ENCODE data around the gene ALCAM. TPM values are rescaled to one million over a fixed set of nuclear protein-coding genes. Genes with fewer than 3 reads are reported as not detected.
"Not testable (repeated sequence)": the region's sequence is repeated elsewhere in the genome, so short reads cannot be mapped to it uniquely, and the experiment has no call there.

Gene ALCAM
- total RNA-seq, 4 donors from 2014 or later: 16.8 to 62.0 (median 27.5) TPM

DNA sequence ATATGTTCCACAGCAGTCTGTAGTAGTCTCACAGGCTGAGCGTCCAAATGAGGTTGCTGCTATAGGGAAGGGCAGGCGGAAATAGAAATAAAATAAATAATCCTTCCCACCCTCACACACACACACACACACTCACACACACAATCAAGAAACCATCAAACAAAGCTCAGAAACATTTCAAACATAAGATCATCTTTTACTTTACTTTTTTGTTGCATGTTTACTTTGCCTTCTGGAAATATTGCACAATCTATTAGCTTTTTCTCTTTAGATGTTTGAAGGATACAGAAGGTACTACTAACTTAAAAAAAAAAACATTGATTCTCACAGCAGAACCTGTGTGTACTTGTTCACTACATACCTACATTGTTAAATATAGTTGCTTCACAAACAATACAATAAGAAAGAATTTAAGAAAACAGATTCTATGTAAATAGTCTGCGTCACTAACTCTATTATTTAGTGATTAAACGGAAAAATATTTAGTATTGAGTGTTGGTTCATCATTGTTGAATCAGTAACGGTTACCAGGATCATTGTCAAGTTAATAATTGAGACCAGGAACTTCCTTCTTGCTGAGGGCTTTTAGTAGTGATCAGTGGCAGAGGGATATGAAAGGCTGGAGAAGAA is 20.5 kb downstream of the ALCAM start:
- 65 to 75% methylated on average over 5 of the region's 5 CpGs for WGBS, 2 donors (ENCODE audit: low coverage in 1 of 2)
- Histone ChIP-seq H3K36me3 (no peaks in the 10 kb centered on the region), H3K27ac (no peak overlapping the region), H3K4me3 (no peak overlapping the region), H3K9me3 (peaks cover 0 to 19% (median 0%) of the 10 kb centered on the region in 3 donors), H3K27me3 (no peaks in the 10 kb centered on the region), H3K4me1 (peaks cover 0 to 5% (median 0%) of the 10 kb centered on the region in 3 donors)
- ATAC-seq: no peak
- no peak for TF ChIP-seq CTCF (IDR thresholded peaks at IDR 0.05)
- TF ChIP-seq EP300 (IDR thresholded peaks at IDR 0.05): no peak
- TF ChIP-seq POLR2A (IDR thresholded peaks at IDR 0.05): no peak
- no peak for TF ChIP-seq POLR2AphosphoS5 (IDR thresholded peaks at IDR 0.05)

DNA sequence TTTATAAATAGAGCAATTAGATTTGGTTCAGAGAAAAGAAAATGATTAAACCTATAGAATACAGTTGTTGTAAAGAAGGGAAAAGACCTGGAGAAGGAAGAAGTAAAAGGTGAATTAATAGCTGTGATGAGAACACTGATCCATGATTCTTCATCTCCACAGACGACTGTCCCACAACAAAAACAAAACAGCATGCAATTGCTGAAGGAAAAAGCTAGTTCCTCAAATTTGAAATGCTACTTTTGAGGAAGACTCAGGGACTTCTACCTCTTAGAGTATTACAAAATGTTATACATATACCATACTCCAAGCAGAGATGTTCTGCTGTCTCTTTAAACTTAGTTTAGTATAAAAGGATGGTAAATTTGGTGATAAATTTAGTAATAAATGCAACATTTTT is 21.5 kb downstream of the ALCAM start:
- no peak for ATAC-seq
- WGBS, 2 donors (ENCODE audit: low coverage in 1 of 2): 44% methylated on average over 1 of the region's 1 CpG
- TF ChIP-seq POLR2A (IDR thresholded peaks at IDR 0.05) (no peak), EP300 (IDR thresholded peaks at IDR 0.05) (no peak), POLR2AphosphoS5 (IDR thresholded peaks at IDR 0.05) (no peak)

DNA sequence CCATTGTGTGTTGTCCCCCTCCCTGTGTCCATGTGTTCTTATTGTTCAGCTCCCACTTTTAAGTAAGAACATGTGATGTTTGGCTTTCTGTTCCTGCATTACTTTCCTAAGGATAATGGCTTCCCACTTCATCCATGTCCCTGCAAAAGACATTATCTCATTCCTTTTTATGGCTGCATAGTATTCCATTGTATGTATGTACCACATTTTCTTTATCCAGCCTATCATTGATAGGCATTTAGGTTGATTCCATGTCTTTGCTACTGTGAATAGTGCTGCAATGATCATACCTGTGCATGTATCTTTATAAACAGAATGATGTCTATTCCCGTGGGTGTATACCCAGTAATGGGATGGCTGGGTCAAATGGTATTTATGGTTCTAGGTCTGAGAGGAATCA is 23.1 kb downstream of the ALCAM start:
- H3K4me1 ChIP-seq, H3K27ac ChIP-seq, H3K36me3 ChIP-seq, H3K27me3 ChIP-seq, H3K4me3 ChIP-seq, ATAC-seq: not testable (repeated sequence)
- H3K9me3 ChIP-seq: peaks cover 0 to 27% (median 0%) of the 10 kb centered on the region in 3 donors
- WGBS, 2 donors (ENCODE audit: low coverage in 1 of 2): 93 to 100% methylated on average over 1 of the region's 1 CpG

More for the DNA sequence above, 21.5 kb downstream of the ALCAM start:
- H3K27me3 ChIP-seq: no peaks in the 10 kb centered on the region
- no peak overlapping the region for H3K27ac ChIP-seq
- H3K4me3 ChIP-seq: no peak overlapping the region
- no peaks in the 10 kb centered on the region for H3K36me3 ChIP-seq
- H3K9me3 ChIP-seq: peaks cover 0 to 27% (median 0%) of the 10 kb centered on the region in 3 donors
- H3K4me1 ChIP-seq: peaks cover 0 to 5% (median 0%) of the 10 kb centered on the region in 3 donors

- ATAC-seq, H3K36me3 ChIP-seq, H3K4me1 ChIP-seq, H3K4me3 ChIP-seq, H3K27me3 ChIP-seq, H3K27ac ChIP-seq: not testable (repeated sequence)
- H3K9me3 ChIP-seq: peaks cover 0 to 27% (median 0%) of the 10 kb centered on the region in 3 donors
These were observed 25.9 kb downstream of the ALCAM start for GRCh38 chr3:105392598-105392997.

GRCh38 chr3:105394177-105394576 is 27.5 kb downstream of the ALCAM start:
- 92 to 94% methylated on average over 7 of the region's 7 CpGs for WGBS, 2 donors (ENCODE audit: low coverage in 1 of 2)
- no peaks in the 10 kb centered on the region for H3K36me3 ChIP-seq
- peaks cover 0 to 27% (median 0%) of the 10 kb centered on the region in 3 donors for H3K9me3 ChIP-seq
- TF ChIP-seq EP300 (IDR thresholded peaks at IDR 0.05) (no peak), POLR2A (IDR thresholded peaks at IDR 0.05) (no peak), CTCF (IDR thresholded peaks at IDR 0.05) (no peak), POLR2AphosphoS5 (IDR thresholded peaks at IDR 0.05) (no peak)
- no peaks in the 10 kb centered on the region for H3K27me3 ChIP-seq
- no peak overlapping the region for H3K27ac ChIP-seq
- no peak for ATAC-seq
- H3K4me3 ChIP-seq: no peak overlapping the region
- no peaks in the 10 kb centered on the region for H3K4me1 ChIP-seq

DNA sequence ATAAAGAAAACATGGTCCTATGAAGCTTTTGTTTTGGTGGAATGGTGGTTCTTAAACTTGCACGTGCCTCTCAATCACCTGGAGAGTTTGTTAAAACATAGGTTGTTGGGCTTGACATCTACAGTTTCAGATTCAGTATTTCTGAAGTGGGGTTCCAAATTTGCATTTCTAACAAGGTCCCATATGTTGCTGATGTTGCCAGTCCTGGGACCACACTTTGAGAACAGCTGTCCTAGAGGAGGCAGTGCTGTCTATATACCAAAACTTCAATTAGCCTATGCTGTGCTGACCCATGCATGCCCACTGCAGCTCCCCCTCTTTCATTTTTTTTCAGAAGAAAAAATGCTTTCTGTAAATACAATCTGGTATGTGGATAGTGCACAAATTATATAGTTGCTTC is 31.3 kb downstream of the ALCAM start:
- Histone ChIP-seq H3K9me3 (peaks cover 0 to under 1% (median 0%) of the 10 kb centered on the region in 3 donors), H3K27me3 (no peaks in the 10 kb centered on the region), H3K36me3 (no peaks in the 10 kb centered on the region), H3K4me1 (no peaks in the 10 kb centered on the region), H3K4me3 (no peak overlapping the region), H3K27ac (no peak overlapping the region)
- TF ChIP-seq EP300 (IDR thresholded peaks at IDR 0.05) (no peak), POLR2A (IDR thresholded peaks at IDR 0.05) (no peak), POLR2AphosphoS5 (IDR thresholded peaks at IDR 0.05) (no peak), CTCF (IDR thresholded peaks at IDR 0.05) (no peak)
- no peak for ATAC-seq
- WGBS, 2 donors (ENCODE audit: low coverage in 1 of 2): 75 to 91% methylated on average over 1 of the region's 1 CpG
